NK-92 treated with Interleukin-12 subunit alpha and Interleukin-12 subunit beta, amount 100 ng/mL, for 24 hours (cell line): ENCODE measurements around the gene ZNF526.
"Not testable (repeated sequence)": the region's sequence is repeated elsewhere in the genome, so short reads cannot be mapped to it uniquely, and the experiment has no call there.

Experiments used
- DNase-seq: peaks from one replicate; lab custom pipeline; 2025; lab: John Stamatoyannopoulos, UW

The ZNF526 gene

GRCh38 chr19:42246922-42247639 lies 27.0 kb downstream of the ZNF526 start:
- no peak for DNase-seq

- no peak for DNase-seq
Measured at GRCh38 chr19:42247640-42248199, 27.6 kb downstream of the ZNF526 start.

- no peak for DNase-seq
Measured at GRCh38 chr19:42248270-42249148, 28.4 kb downstream of the ZNF526 start.

- DNase-seq: no peak
Measured at GRCh38 chr19:42249149-42249750, 29.1 kb downstream of the ZNF526 start.

GRCh38 chr19:42249769-42250168 lies 29.7 kb downstream of the ZNF526 start:
- no peak for DNase-seq

- no peak for DNase-seq
Measured at GRCh38 chr19:42250183-42250665, 30.1 kb downstream of the ZNF526 start.

- DNase-seq: no peak
Measured at GRCh38 chr19:42250666-42251531, 30.8 kb downstream of the ZNF526 start.

- no peak for DNase-seq
Measured at GRCh38 chr19:42251572-42252358, 31.7 kb downstream of the ZNF526 start.

- DNase-seq: no peak
Measured at GRCh38 chr19:42252365-42253244, 32.5 kb downstream of the ZNF526 start.

- no peak for DNase-seq
Measured at GRCh38 chr19:42253245-42254088, 33.4 kb downstream of the ZNF526 start.

GRCh38 chr19:42254089-42254849 lies 34.2 kb downstream of the ZNF526 start:
- peak; percentile 66 for DNase-seq

- DNase-seq: peak; percentile 85
Measured at GRCh38 chr19:42254850-42255765, 35.0 kb downstream of the ZNF526 start, which contains the start of gene ERF. TSS of gene ERF (minus strand) at chr19:42255128. CDS start at chr19:42254999, 129 bp downstream.

GRCh38 chr19:42255766-42256745 lies 35.9 kb downstream of the ZNF526 start:
- DNase-seq: no peak

GRCh38 chr19:42257842-42258241 lies 37.7 kb downstream of the ZNF526 start:
- DNase-seq: not testable (repeated sequence)

- no peak for DNase-seq
Measured at GRCh38 chr19:42261763-42262162, 41.7 kb downstream of the ZNF526 start.
